RKO (cell line): ENCODE data around the gene PERCC1.
"Not testable (repeated sequence)": the region's sequence is repeated elsewhere in the genome, so short reads cannot be mapped to it uniquely, and the experiment has no call there.

Experiments used
- DNase-seq: peaks from one replicate; pipeline ENCODE4 v3.0.0-alpha.2; 2016; ENCODE audit warnings: low spot score

PERCC1 gene

DNA sequence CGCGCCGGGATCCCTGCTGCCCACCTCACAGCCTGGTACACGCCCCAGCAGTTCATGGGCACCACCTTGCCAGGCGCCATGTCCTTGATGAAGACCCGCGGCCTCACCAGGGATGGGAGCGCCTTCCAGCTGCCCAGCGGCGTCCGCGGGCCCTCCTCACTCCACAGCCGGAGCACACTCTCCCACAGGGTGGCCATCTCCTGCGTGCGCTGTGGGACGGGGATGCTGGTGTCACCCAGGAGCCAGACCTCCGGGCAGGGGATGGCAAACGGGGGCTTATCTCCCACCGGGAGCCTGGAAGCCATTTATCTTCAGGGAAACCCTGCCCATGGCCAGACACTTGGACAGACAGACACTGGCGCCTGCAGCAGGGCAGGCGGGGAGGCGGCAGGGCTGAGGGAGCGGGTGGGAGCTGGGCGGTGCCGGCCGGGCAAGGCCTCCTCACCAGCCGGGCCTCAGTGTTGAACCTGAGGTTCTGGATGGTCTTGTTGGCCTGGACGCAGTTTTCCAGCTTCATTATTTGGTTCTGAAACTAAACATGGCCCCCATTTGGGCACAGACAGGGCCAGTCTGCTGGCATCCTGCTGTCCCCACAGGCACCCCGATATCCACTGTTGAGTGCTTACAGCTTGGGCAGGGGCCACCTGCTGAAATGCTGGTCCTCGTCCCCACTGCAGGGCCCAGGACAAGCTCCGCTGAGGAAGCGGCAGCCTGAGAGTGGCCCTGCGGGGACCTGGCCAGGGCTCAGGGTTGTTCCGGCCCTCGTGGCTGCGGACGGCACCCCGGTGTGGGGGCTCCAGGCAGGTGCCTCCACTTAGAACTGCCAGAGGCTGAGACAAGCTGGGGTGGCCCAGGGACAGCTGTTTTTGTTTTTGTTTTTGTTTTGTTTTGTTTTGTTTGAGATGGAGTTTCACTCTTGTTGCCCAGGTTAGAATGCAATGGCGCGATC, 4.0 kb downstream of the PERCC1 start:
- no peak for DNase-seq

GRCh38 chr16:1435921-1436697, 5.2 kb downstream of the PERCC1 start:
- DNase-seq, result peak; percentile 26

GRCh38 chr16:1436731-1437355, 6.0 kb downstream of the PERCC1 start:
- no peak for DNase-seq

DNA sequence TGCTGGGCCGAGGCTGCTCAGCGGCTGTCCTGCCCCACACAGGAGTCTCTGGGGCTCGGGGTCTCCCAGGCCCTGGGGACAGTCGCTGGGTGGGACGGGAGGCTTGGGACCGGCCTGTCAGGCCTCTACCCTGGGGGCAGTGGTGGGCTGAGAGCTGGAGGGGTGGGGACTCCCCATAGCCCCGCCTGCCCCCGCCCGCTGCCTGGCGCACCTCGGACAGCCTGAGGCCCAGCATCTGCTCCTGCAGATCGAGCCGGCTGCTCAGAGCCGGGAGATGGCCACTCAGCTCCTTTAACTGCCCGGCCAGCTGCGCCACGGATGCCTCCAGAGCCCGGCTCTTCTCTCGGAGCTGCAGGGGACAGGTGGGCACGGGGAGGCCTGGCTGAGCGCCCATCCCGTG, 6.7 kb downstream of the PERCC1 start:
- no peak for DNase-seq

GRCh38 chr16:1438229-1439057, 7.6 kb downstream of the PERCC1 start:
- no peak for DNase-seq

DNA sequence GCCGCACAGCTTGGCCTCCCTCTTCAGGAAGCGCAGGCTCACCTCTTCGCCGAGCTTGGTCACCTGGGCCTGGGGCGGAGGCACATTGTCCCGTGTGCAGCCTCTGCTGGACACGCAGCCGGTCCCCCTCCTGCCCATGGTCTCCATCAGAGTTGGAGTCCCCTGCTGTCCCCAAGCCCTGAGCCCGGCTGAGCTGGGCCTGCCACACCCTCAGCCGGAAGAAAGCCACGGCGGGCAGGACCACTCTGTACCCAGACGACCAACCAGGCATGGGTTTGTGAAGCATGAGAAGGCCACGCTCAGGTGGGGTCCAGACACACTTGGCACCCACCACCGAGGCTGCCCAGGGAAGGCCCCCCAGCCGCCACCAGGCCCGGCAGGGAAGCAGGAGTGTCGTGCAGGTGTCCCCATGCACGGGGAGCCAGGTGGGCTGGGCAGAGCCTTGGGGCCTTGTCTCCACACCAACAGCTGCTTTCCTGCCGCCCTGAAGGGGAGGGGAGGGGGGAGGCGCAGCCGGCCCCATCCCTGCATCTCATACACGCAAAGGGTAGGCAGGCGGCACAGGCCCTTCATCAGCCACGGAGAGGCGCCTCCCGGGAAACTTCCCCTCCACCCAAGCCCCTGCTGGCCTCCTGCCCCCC, 8.3 kb downstream of the PERCC1 start:
- no peak for DNase-seq

GRCh38 chr16:1439699-1440074, 8.8 kb downstream of the PERCC1 start:
- DNase-seq, result not testable (repeated sequence)

DNA sequence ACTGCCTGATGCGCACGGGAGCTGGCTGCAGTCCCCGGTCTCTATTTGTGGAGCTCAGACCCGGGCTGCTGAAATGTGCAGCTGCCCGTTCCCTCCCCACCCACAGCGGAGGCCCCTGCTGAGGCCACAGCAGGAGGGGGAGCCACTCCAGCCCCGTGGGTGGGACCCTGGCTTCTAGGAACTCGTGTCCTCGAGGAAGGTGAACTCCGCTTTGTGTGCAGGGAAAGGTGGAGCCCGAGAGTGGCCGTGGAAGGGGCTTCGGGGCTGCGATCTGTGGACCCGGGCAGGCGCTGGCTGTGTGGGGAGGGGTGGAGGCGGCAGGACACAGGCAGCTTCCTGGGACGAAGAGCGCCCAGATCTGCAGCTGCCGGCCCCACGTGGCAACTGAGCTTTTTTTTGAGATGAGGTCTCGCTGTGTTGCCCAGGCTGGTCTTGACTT, 10.5 kb downstream of the PERCC1 start:
- no peak for DNase-seq

GRCh38 chr16:1442697-1443096, 11.8 kb downstream of the PERCC1 start:
- DNase-seq, result no peak

DNA sequence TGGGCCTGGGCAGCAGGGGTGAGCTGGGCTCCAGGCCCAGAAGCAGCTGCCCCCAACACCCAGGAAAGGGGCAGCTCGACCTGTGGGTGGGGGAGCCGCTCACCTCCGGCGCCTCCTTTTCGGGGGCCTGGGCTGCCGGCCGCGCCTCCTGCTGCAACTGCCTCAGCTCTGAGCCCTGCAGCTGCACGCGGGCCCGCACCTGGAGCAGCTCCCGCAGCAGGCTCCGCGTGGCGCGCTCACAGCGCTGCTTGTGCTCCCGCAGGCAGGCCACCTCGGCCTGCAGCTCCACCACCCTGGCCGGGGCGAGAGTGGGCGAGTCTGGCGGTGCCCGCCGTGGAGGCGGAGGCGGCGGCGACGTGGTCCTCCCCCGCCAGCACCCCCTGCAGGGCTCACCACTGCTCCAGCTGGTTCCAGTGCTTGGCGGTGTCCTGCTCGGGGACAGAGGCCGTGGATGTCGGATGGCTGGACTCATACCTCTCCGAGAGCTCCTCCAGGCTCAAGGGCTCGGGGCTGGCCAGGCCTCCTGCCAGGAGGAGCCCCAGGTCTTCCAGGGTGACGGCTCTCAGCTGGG, 12.6 kb downstream of the PERCC1 start:
- DNase-seq, result no peak

DNA sequence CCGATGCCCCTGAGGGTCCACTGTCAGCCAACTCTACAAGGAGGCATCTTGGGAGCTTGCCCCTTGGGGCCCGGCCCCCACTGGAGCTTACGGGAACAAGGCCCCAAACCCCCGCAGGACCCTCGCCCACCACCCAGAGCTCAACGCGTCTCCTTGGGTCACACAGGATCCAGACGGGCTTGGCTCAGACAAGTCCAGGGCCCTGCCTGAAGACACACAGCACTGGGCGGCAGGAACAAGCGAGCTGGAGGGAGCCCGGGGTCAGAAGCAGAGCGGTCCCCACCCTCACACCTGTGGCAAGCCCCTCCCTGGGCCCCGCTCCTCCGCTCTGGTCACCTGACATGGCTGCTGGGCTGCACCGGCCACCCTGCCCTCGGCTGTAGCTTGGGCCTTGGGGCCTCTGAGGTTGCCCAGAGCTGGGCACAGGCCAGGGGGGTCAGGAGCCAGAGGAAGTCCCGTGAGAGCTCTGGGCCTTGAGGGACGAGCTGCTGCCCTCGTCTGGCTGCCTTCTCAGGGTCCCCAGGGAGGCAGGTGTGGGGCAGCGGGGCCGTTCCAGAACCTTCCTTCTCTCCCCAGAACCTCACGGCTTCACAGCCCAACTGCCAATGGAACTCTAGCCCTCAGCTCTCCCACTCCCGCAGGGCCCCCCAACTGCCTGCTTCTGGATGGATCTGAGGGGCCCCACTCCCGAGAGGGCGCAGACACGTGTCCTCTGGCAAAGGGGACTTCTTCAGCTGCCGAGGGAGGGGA, 13.3 kb downstream of the PERCC1 start, which contains the start of gene CCDC154:
Gene CCDC154, minus strand, starts transcription at position 577 of the 750 bp plus-strand sequence. Its CDS starts 234 bp downstream, at position 343.
- no peak for DNase-seq

DNA sequence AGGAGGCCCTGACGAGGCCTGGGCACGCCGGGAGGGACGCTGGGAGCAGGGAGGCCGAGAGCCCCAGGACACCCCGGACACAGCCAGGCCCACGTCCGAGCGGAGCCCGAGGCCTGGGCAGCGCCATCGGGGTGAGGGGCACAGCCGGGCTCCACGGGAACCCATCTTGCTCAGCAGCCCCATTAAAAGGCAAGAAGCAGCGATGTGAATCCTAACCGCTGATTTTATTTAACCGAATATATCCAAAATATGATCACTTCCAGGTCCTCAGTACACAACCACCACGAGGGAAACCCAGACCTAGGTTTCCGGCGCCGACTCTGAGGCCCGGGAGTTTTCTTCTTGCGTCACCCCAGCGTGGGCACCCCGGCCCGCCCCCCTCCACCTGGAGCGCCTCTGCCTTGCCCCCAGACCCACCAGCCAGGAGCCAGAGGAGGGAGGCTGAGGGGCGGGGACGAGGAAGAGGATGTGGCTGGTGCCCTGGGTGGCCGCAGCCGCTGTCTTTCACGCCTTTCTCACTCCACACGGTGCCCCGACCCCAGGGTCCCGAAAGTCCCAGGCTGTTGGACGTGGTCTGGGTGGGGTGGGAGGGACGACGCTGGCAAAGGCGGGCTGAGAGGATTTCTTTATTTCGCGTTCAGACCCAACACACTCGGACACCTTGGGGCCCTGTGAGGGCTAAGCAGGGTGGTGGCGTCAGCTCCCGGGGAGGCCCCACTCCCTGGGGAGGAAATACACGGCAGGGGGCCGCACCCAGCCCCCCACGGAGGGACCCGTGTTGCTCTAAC, 14.0 kb downstream of the PERCC1 start:
- no peak for DNase-seq

DNA sequence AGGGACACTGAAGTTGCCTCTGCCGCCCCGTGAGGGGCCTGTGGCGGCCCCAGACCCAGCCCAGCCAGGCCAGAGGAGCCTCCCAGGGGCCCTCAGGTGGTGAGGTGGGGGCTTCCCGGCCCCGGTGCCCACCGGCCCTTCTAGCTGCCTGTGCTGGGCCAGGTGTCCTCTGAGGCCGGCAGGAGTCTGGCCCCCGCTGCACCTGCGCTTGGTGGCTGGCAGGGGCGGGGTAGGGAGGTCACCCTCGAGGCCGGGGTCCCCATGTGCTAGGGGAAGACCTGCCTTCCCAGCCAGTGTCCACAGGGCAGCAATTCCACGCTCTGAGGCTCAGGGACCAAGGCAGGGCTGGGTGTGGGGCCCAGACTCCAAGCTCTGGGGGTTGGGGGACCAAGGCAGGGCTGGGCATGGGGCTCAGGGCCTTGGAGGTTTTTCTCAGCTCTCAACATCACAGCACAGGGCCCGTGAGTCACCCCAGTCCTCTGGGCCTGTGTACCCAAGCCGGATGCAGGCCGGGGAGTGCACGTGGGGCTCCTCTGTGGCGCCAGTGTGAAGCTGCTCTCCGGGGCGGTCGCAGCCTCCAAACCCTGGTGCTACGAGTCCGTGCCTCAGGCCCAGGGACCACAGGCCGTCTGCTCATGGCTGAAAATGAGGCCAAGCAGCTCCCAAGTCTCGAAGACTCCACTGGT, 14.8 kb downstream of the PERCC1 start:
- DNase-seq, result no peak

GRCh38 chr16:1446296-1447080, 15.6 kb downstream of the PERCC1 start:
- no peak for DNase-seq

DNA sequence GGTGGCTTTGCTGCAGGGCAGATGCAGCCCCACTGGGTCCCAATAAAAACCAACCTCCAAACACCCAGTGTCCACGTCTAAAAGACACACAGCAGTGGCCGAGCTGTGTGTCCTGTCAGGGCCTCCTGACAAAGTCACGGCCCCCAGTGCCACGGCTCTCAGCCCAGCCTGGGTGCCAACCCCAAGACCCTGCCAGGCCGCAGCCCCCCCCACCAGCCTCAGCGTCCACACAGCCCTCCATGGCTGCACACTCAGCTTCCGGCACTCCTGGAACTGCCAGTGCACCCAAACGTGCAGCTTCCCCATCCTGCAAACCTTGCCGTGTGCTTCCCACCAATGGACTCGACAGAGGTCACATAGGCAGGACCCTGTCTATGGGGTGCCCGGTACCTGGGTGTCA, 17.1 kb downstream of the PERCC1 start:
- no peak for DNase-seq

GRCh38 chr16:1448536-1449116, 17.7 kb downstream of the PERCC1 start:
- DNase-seq, result no peak

GRCh38 chr16:1449201-1449788, 18.4 kb downstream of the PERCC1 start:
- no peak for DNase-seq
